SK-N-SH treated with all-trans-retinoic acid at 6 μM for 48 hours (cell line): ENCODE data around the gene UGT1A4.

Source experiments
- ARNTL ChIP-seq: fragments of 450-650 bp; formaldehyde crosslinking; IDR thresholded peaks from 2 replicates; pipeline ENCODE4 v1.5.0; 2020; ENCODE audit warnings: low read depth, mild to moderate bottlenecking, moderate library complexity, borderline replicate concordance
- ESRRG ChIP-seq: fragments of 250-450 bp; sonication (Bioruptor Pico); IDR thresholded peaks from 2 replicates; pipeline ENCODE4 v1.6.1; 2021; ENCODE audit warnings: mild to moderate bottlenecking
- OSR1 ChIP-seq: fragments of 250-450 bp; sonication (Bioruptor Pico); IDR thresholded peaks from 2 replicates; pipeline ENCODE4 v1.8.0; 2022; ENCODE audit warnings: moderate library complexity, mild to moderate bottlenecking, inconsistent platforms
- POU6F1 ChIP-seq: fragments of 250-450 bp; sonication (Bioruptor Pico); IDR thresholded peaks from 2 replicates; pipeline ENCODE4 v1.8.0; 2021; ENCODE audit warnings: low read depth, mild to moderate bottlenecking, moderate library complexity, borderline replicate concordance
- TCF4 ChIP-seq: fragments of 250-450 bp; sonication (Bioruptor Pico); IDR thresholded peaks from 2 replicates; pipeline ENCODE4 v1.8.0; 2021; ENCODE audit warnings: mild to moderate bottlenecking, moderate library complexity, borderline replicate concordance
- ZC3H10 ChIP-seq: fragments of 250-450 bp; sonication (Bioruptor Pico); IDR thresholded peaks from 2 replicates; pipeline ENCODE4 v1.5.1; 2021; ENCODE audit warnings: mild to moderate bottlenecking, moderate library complexity
- ZFP3 ChIP-seq: fragments of 250-450 bp; sonication (Bioruptor Pico); IDR thresholded peaks from 2 replicates; pipeline ENCODE4 v1.5.0; 2020; ENCODE audit warnings: mild to moderate bottlenecking, moderate library complexity

- no peak for TF ChIP-seq TCF4
- no peak for TF ChIP-seq ZC3H10 (CRISPR knock-in tag)
- no peak for TF ChIP-seq ESRRG (CRISPR knock-in tag)
- TF ChIP-seq ARNTL (CRISPR knock-in tag), result no peak
- no peak for TF ChIP-seq POU6F1 (CRISPR knock-in tag)
- TF ChIP-seq ZFP3, result no peak
- no peak for TF ChIP-seq OSR1 (CRISPR knock-in tag)
Measured at GRCh38 chr2:233760043-233760442, 41.5 kb downstream of the UGT1A4 start, which contains the start of gene UGT1A1.
